ENCODE results near the gene ANKH. TPM values are rescaled to one million over a fixed set of nuclear protein-coding genes. Genes with fewer than 3 reads are reported as not detected.
A peak's percentile ranks its signal among the peaks of the same experiment; 100 is the strongest.

ANKH gene
- polyA plus RNA-seq, 1 donor (not counting 4 experiments of a cell fraction or from before 2014, with no cell fraction given) = 13.8 TPM

- no peak for TF ChIP-seq CTCF (optimal IDR thresholded peaks at IDR 0.05 in 1 of 3, IDR thresholded peaks at IDR 0.05 in 1 of 3, conservative IDR thresholded peaks at IDR 0.05 in 1 of 3; ENCODE audit: extremely low read depth in 1 of 3, insufficient read depth in 2 of 3, low read length in 3 of 3)
- no peak for TF ChIP-seq EZH2 (IDR thresholded peaks at IDR 0.05; ENCODE audit: low read length)
- DNase-seq (ENCODE audit: low read depth, low spot score) (no peak), FAIRE-seq (peak; percentile 72)
- H4K20me1 ChIP-seq (ENCODE audit: control insufficient read depth, extremely low read depth, insufficient read depth, low read length) = no peaks in the 10 kb centered on the region
- H3K9me3 ChIP-seq (ENCODE audit: control insufficient read depth, low read depth, low read length) = no peaks in the 10 kb centered on the region
- no peaks in the 10 kb centered on the region for H3K27me3 ChIP-seq (ENCODE audit: control insufficient read depth, extremely low read depth, insufficient read depth, low read length)
- H3K4me3 ChIP-seq (ENCODE audit: control insufficient read depth in 2 of 3, extremely low read depth in 1 of 3, insufficient read depth in 2 of 3, low read depth in 1 of 3, low read length in 3 of 3) = no peak overlapping the region
- H2AFZ ChIP-seq (ENCODE audit: control insufficient read depth, low read length) = no peak overlapping the region
- peaks cover 2% of the 10 kb centered on the region for H3K79me2 ChIP-seq (ENCODE audit: control insufficient read depth, insufficient read depth, low read length)
- H3K4me2 ChIP-seq (ENCODE audit: control insufficient read depth, extremely low read depth, insufficient read depth, low read depth, low read length) = peak overlapping the region; percentile 29
- dilution Hi-C loops (cut with MboI; ENCODE audit: extremely low pct_ligation_motif_present, low sequenced_read_pairs) = no loop called here
- peak overlapping the region; percentile 42 for H3K27ac ChIP-seq (ENCODE audit: control insufficient read depth, insufficient read depth, low read length)
- peaks cover 3 to 16% of the 10 kb centered on the region in 2 experiments for H3K36me3 ChIP-seq (ENCODE audit: control insufficient read depth in 2 of 2, extremely low read depth in 1 of 2, insufficient read depth in 2 of 2, low read length in 2 of 2)
- peak overlapping the region; percentile 25 for H3K9ac ChIP-seq (ENCODE audit: control insufficient read depth, extremely low read depth, insufficient read depth, low read length)
- no peaks in the 10 kb centered on the region for H3K9me1 ChIP-seq (ENCODE audit: control insufficient read depth, extremely low read depth, insufficient read depth, low read length)
- H3K4me1 ChIP-seq (ENCODE audit: control insufficient read depth, extremely low read depth, insufficient read depth, low read length) = peaks cover 25% of the 10 kb centered on the region
Measured at GRCh38 chr5:14706615-14707021, 165.0 kb downstream of the ANKH start.

GRCh38 chr5:14705556-14705955 is 166.0 kb downstream of the ANKH start:
- dilution Hi-C loops (cut with MboI; ENCODE audit: extremely low pct_ligation_motif_present, low sequenced_read_pairs) = no loop called here
- no peaks in the 10 kb centered on the region for H4K20me1 ChIP-seq (ENCODE audit: control insufficient read depth, extremely low read depth, insufficient read depth, low read length)
- H3K9me3 ChIP-seq (ENCODE audit: control insufficient read depth, low read depth, low read length) = no peaks in the 10 kb centered on the region
- H3K27ac ChIP-seq (ENCODE audit: control insufficient read depth, insufficient read depth, low read length) = no peak overlapping the region
- no peak overlapping the region for H3K9ac ChIP-seq (ENCODE audit: control insufficient read depth, extremely low read depth, insufficient read depth, low read length)
- TF ChIP-seq EZH2 (IDR thresholded peaks at IDR 0.05; ENCODE audit: low read length) (no peak), CTCF (optimal IDR thresholded peaks at IDR 0.05 in 1 of 3, IDR thresholded peaks at IDR 0.05 in 1 of 3, conservative IDR thresholded peaks at IDR 0.05 in 1 of 3; ENCODE audit: extremely low read depth in 1 of 3, insufficient read depth in 2 of 3, low read length in 3 of 3) (no peak)
- H2AFZ ChIP-seq (ENCODE audit: control insufficient read depth, low read length) = no peak overlapping the region
- H3K36me3 ChIP-seq (ENCODE audit: control insufficient read depth in 2 of 2, extremely low read depth in 1 of 2, insufficient read depth in 2 of 2, low read length in 2 of 2) = peaks cover under 1 to 16% of the 10 kb centered on the region in 2 experiments
- no peaks in the 10 kb centered on the region for H3K27me3 ChIP-seq (ENCODE audit: control insufficient read depth, extremely low read depth, insufficient read depth, low read length)
- no peak overlapping the region for H3K4me3 ChIP-seq (ENCODE audit: control insufficient read depth in 2 of 3, extremely low read depth in 1 of 3, insufficient read depth in 2 of 3, low read depth in 1 of 3, low read length in 3 of 3)
- FAIRE-seq = no peak
- H3K9me1 ChIP-seq (ENCODE audit: control insufficient read depth, extremely low read depth, insufficient read depth, low read length) = no peaks in the 10 kb centered on the region
- H3K4me2 ChIP-seq (ENCODE audit: control insufficient read depth, extremely low read depth, insufficient read depth, low read depth, low read length) = no peak overlapping the region
- no peak for DNase-seq (ENCODE audit: low read depth, low spot score)
- H3K4me1 ChIP-seq (ENCODE audit: control insufficient read depth, extremely low read depth, insufficient read depth, low read length) = peaks cover 25% of the 10 kb centered on the region
- H3K79me2 ChIP-seq (ENCODE audit: control insufficient read depth, insufficient read depth, low read length) = peaks cover 2% of the 10 kb centered on the region
